GM18519 (cell line): ENCODE measurements around the gene AUTS2.
A peak's percentile ranks its signal among the peaks of the same experiment; 100 is the strongest.

Experiments used
- ATAC-seq: cut with Tn5 transposase; IDR thresholded peaks from one replicate; pipeline ENCODE4 v1.9.1; 2021; ENCODE audit warnings: mild to moderate bottlenecking, moderate library complexity; ENCODE audit not compliant: unreplicated experiment, low FRiP score

AUTS2 gene

GRCh38 chr7:70377957-70378356 is 779.7 kb downstream of the AUTS2 start:
- no peak for ATAC-seq

DNA sequence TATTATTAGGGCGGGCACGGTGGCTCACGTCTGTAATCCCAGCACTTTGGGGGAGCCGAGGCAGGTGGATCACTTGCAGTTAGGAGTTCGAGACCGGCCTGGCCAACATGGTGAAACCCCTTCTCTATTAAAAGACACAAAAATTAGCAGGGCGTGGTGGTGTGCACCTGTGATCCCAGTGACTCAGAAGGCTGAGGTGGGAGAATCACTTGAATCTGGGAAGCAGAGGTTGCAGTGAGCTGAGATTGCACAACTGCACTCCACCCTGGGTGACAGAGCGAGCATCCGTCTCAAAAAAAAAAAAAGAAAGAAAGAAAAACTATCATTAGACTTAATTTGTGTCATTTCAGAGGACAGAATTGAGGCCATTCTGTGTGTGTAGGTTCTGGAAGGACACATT is 780.9 kb downstream of the AUTS2 start:
- ATAC-seq = no peak

GRCh38 chr7:70380421-70381015 is 782.2 kb downstream of the AUTS2 start:
- no peak for ATAC-seq

DNA sequence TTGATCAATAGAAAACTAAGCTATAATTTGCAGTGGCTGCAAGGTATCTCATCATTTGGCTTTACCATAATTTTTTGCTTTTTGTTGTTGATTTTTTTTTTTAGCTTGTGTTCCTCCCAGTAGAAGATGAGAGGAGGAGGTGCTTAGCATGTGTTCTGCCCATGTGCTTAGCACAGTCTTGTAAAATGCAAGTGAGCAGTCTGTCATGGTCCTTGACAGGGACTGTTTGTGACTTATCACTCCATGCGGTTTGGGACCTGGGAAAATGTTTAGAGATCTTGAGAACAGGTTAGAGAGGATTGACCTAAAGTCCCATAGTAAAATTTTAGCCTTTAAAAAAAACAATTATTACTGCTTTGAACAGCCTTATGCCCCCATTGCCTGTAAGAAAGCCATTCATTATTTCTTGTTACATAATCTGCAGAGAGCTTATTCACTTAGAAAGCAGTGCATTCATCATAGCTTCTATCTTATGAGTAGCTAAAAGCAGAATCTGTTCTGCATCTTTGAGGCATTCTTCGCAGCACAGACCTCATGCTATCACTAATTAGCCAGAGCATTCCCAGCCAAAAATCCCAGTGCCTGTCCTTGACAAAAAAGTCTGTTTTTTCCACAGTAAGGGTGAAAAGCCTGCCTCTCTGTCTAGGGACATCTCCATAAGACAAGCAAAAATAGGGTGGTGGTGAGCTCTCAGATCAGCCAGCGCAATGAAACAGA is 784.9 kb downstream of the AUTS2 start:
- ATAC-seq = no peak

- ATAC-seq = no peak
Observed at GRCh38 chr7:70384024-70384423, 785.7 kb downstream of the AUTS2 start.

DNA sequence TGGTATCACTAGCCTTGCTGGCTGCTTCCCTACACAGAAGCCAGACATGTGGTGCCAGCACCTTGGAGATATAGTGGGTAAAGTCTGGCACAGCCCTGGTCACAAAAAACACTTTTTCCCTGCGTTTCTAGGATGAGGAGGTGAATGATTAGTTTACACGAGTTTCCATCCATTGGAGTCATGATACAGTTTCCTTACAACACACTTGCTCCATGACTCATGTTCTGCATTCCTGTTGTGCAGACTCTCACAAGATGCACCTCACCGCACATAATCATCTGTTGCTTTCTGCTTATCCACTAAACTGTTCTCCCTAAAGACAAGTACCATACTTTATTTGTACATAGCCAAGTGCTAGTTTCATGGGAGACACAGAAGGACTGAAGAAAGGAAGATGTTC is 786.6 kb downstream of the AUTS2 start:
- no peak for ATAC-seq

DNA sequence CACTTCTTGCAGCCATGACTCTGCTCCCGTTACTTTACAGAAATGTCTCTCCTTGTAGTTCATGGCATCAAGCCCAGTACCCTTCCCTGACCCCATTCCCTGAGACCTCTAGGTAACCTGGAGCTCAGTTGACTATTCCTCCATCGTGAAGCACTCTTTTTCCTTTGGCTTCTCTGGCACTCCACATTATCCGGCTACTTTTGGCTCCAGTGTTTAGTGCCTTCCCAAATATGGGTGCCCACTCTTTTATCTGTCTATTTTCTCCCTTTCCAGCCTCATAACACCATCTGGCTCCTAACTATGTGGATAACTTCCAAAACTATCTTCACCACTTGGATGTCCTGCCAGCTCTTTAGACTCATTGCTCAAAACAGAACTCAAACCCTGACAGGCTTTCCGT is 788.9 kb downstream of the AUTS2 start:
- no peak for ATAC-seq

DNA sequence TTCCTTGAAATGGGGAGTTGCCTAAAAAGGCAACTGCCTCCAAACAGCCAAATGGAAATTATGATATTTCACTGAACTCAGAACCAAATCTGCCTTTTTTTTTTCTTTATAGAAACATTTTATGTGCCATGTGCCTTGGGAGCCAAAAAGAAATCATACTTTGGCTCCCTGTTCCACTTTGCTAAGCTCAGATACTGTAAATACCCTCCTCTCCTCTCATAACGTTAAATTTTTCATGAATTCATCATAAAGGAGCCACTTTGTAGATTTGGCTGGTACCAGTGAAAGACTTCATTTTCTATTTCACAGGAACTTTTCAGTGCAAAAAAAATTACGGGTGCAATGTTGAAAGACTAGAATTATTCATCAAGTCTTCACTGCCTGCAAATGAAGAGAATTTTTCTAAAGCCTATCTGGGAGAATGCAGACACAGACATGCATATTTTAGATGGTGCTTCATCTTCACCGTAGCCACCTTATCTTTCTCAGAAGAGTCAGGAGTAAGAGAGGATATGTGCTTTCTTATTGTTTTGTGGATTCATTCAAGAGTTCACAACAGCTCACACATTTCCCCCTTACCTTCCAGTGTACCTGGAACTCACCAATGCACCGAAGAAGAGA is 791.4 kb downstream of the AUTS2 start:
- ATAC-seq = no peak

DNA sequence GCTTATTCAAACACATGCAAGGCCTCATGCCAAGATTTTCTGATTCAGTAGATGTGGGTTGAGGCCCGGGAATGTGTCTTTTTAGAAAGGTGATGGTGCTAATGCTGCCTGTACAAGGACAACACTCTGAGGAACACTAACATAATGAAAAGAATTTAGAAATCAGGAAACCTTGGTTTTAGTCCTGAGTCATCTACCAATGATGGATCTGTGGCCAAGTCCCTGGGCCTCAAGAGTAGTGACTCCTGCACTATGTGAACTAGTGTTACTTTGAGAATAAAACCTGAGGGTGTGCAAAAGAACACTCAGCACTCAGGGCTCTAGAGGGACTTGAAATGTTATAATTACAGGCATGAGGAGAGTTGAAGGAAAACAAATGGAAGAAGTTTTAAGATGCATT is 792.0 kb downstream of the AUTS2 start:
- no peak for ATAC-seq

DNA sequence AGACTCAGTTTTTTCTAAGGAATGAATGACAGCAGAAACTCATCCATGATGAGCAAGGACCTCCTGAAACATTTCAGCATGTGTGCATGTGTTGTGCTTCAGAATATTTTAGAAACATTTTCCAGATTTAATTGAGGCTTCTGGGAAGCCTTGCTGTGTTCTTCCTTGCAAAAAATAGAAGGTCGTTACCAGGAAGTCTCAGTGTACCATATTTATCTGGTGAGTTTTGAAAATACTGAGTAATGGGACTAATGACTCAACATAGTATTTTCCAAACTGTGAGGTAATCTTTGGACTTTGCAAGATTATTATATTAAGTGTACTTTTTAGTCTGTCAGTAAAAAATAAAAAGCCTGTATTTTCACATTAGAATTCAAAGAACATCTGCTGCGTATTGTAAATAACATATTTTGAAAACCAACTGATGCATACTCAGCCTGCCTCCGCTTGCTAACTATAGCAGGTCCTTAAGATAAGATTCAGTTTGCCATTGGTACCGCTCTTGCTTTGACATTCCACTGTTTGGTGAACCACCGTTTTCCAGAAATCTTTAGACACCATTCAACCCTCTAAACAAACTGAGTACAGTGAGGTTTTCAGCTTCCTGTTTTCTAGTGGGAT is 794.1 kb downstream of the AUTS2 start:
- no peak for ATAC-seq

DNA sequence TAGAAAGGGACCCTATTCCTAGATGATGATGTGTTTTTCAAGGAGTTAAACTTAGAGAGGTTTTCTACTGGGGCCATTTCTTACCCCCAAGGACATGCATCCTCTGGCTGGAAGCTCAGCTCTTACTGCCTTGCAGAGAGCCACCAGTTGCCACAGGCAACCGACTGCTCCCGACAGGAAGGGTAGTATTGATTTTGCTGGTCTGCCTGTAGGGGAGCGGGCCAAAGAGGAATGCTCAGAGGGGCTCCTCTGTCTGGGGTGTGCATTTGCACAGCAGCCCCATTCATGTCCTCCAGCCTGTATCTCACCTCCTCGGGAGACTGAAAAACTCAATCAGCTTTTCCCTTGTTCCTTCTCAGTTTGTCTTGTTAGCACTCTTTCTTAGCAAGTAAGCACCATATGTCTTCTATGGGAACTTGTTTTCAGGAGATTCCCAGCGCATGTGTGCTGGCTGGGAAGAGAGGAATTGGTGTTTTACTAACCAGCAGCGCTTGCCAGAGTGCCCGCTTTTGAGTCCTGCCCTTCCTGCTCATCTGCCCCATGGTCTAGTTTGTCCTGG is 794.7 kb downstream of the AUTS2 start:
- ATAC-seq = no peak

- no peak for ATAC-seq
Observed at GRCh38 chr7:70393956-70394355, 795.7 kb downstream of the AUTS2 start.

- no peak for ATAC-seq
Observed at GRCh38 chr7:70400829-70401380, 802.6 kb downstream of the AUTS2 start.

GRCh38 chr7:70402069-70402468 is 803.8 kb downstream of the AUTS2 start:
- ATAC-seq = no peak

DNA sequence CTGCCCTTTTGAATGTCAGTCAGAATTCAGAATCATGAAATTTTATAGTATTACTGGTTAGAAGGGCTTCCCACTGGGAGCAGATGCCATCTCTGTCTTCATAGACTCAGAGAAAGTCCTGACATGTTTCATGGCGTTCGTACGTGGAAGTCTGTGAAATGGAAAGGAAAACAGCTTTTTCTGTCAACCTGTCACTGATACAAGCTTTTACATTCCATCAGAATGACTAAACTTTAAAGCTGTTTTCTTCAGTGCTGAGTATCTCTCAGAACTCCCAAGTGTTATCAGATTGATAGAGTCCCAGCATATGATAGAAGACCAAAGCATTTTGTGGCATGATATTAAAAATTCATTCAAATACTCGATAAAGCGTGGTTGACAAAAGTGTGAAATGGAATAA is 807.0 kb downstream of the AUTS2 start:
- no peak for ATAC-seq

- no peak for ATAC-seq
Observed at GRCh38 chr7:70406186-70406949, 808.1 kb downstream of the AUTS2 start.

DNA sequence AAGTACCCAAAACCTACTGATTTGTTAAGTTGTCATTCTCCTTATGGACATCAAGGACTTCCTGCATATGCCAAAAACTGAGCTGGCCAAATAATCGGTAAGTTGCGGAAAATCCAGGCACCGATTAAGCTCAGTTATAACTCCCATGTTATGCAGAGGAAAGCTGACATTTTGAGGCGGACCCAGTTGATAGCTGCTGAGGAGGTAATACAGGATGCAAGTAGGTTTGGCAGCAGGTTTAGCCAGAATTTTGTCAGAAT is 808.6 kb downstream of the AUTS2 start:
- no peak for ATAC-seq

DNA sequence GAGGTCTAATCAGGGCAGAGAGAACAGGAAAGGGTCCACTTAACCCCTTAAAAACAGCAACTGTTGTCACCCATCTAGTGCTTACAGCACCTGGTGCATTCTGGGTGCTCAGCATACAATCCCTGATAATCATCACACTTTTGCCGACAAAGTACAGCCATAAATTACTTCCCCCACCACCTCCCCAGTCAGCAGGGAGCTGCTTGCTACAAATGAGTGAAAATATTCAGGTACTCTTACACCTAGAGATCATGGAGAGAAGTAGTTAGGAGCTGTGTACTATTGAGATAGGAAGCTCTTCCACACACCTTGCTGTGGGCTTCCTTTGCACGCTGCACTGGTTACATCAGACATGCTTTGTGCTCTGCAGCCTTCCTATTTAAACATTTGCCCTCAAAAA is 810.2 kb downstream of the AUTS2 start:
- no peak for ATAC-seq

GRCh38 chr7:70408891-70409290 is 810.6 kb downstream of the AUTS2 start:
- ATAC-seq = no peak

DNA sequence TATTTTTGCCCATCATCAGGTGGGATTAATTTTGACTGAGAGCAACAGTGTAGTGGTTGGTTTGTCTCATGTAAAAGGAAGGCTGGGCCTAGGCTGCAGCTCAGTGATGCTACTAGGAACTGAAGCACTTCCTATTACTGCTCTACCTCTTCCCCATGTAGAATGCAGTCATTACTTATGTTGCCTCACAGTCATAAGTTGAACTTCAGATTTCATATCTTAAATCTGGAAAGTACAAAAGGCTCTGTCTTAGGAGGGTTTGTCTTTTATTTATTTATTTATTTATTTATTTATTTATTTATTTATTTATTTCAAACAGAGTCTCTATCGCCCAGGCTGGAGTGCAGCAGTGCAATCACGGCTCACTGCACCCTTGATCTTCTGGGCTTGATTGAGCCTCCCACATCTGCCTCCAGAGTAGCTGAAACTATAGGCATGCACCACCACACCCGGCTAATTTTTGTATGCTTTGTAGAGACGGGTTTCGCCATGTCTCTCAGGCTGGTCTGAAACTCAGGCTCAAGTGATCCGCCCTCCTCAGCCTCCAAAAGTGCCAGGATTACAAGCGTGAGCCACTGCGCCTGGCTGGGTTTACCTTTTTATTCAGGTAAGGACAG is 812.0 kb downstream of the AUTS2 start:
- ATAC-seq = peak; percentile 49
